ENCODE data around the gene WDR88.

WDR88 gene

GRCh38 chr19:33156334-33156733 lies 24.4 kb downstream of the WDR88 start:
- Histone ChIP-seq H3K9me3 (no peaks in the 10 kb centered on the region), H3K36me3 (no peaks in the 10 kb centered on the region), H3K27me3 (peaks cover 0 to 8% of the 10 kb centered on the region in 2 donors), H3K4me1 (no peaks in the 10 kb centered on the region), H3K4me3 (no peak overlapping the region), H3K27ac (no peak overlapping the region)
- no peak for TF ChIP-seq CTCF (IDR thresholded peaks at IDR 0.05)
- intact Hi-C loops (cut with DNase I; ENCODE audit: low total_unique reads): no loop called here
- DNase-seq: no peak

GRCh38 chr19:33157906-33158305 lies 26.0 kb downstream of the WDR88 start:
- no peaks in the 10 kb centered on the region for H3K9me3 ChIP-seq
- intact Hi-C loops (cut with DNase I; ENCODE audit: low total_unique reads): no loop called here
- H3K4me3 ChIP-seq: no peak overlapping the region
- no peak overlapping the region for H3K27ac ChIP-seq
- no peaks in the 10 kb centered on the region for H3K4me1 ChIP-seq
- H3K36me3 ChIP-seq: no peaks in the 10 kb centered on the region
- peaks cover 0 to 8% of the 10 kb centered on the region in 2 donors for H3K27me3 ChIP-seq
- TF ChIP-seq CTCF (IDR thresholded peaks at IDR 0.05): no peak
- no peak for DNase-seq

- no peak for TF ChIP-seq CTCF (IDR thresholded peaks at IDR 0.05)
- Histone ChIP-seq H3K9me3 (no peaks in the 10 kb centered on the region), H3K27ac (no peak overlapping the region), H3K4me1 (no peaks in the 10 kb centered on the region), H3K4me3 (no peak overlapping the region), H3K36me3 (no peaks in the 10 kb centered on the region), H3K27me3 (peaks cover 0 to 8% of the 10 kb centered on the region in 2 donors)
- DNase-seq: no peak
- intact Hi-C loops (cut with DNase I; ENCODE audit: low total_unique reads): no loop called here
Observed at GRCh38 chr19:33158365-33158764, 26.5 kb downstream of the WDR88 start.

- no peak for DNase-seq
- no peak for TF ChIP-seq CTCF (IDR thresholded peaks at IDR 0.05)
- Histone ChIP-seq H3K4me3 (no peak overlapping the region), H3K27ac (no peak overlapping the region), H3K9me3 (no peaks in the 10 kb centered on the region), H3K36me3 (no peaks in the 10 kb centered on the region), H3K27me3 (peaks cover 0 to 8% of the 10 kb centered on the region in 2 donors), H3K4me1 (no peaks in the 10 kb centered on the region)
- intact Hi-C loops (cut with DNase I; ENCODE audit: low total_unique reads): no loop called here
Observed at GRCh38 chr19:33159149-33159548, 27.2 kb downstream of the WDR88 start.

- no peak for TF ChIP-seq CTCF (IDR thresholded peaks at IDR 0.05)
- Histone ChIP-seq H3K27me3 (peaks cover 0 to 8% of the 10 kb centered on the region in 2 donors), H3K36me3 (no peaks in the 10 kb centered on the region), H3K27ac (no peak overlapping the region), H3K4me1 (no peaks in the 10 kb centered on the region), H3K9me3 (no peaks in the 10 kb centered on the region), H3K4me3 (no peak overlapping the region)
- DNase-seq: no peak
- intact Hi-C loops (cut with DNase I; ENCODE audit: low total_unique reads): no loop called here
Observed at GRCh38 chr19:33159893-33160292, 28.0 kb downstream of the WDR88 start.

GRCh38 chr19:33161201-33161600 lies 29.3 kb downstream of the WDR88 start:
- H3K36me3 ChIP-seq: no peaks in the 10 kb centered on the region
- no peaks in the 10 kb centered on the region for H3K4me1 ChIP-seq
- H3K4me3 ChIP-seq: no peak overlapping the region
- no peak for DNase-seq
- H3K27ac ChIP-seq: no peak overlapping the region
- intact Hi-C loops (cut with DNase I; ENCODE audit: low total_unique reads): no loop called here
- H3K9me3 ChIP-seq: no peaks in the 10 kb centered on the region
- no peaks in the 10 kb centered on the region for H3K27me3 ChIP-seq
- TF ChIP-seq CTCF (IDR thresholded peaks at IDR 0.05): no peak
